H1 (cell line): ENCODE data around the gene ADTRP. TPM values are rescaled to one million over a fixed set of nuclear protein-coding genes. Genes with fewer than 3 reads are reported as not detected.
A peak's percentile ranks its signal among the peaks of the same experiment; 100 is the strongest.

Experiments used
- CTCF ChIA-PET: fragments of 300-600 bp; sonication (Branson Sonifier 250); formaldehyde crosslinking; loops from one replicate; lab custom pipeline; 2021; ENCODE audit not compliant: partially characterized antibody; lab: Charles Lee
- POLR2A ChIA-PET: fragments of 300-600 bp; sonication (Branson Sonifier 250); formaldehyde crosslinking; loops from one replicate; lab custom pipeline; 2021; ENCODE audit warnings: inconsistent platforms; ENCODE audit not compliant: partially characterized antibody; lab: Charles Lee
- DNase-seq, 2 experiments: peaks; one replicate each; pipeline versions ENCODE4 v3.0.0 to v3.0.0-alpha.2; 2010 to 2022; ENCODE audit warnings: low spot score in 2 of 2, low read depth in 1 of 2, mixed read lengths in 1 of 2
- FAIRE-seq: peaks from 2 replicates; lab custom pipeline; 2011; peaks lifted over from hg19 to GRCh38; lab: Jason Lieb, UNC
- H2AFZ ChIP-seq: 2 replicates; pipeline ENCODE4 v1.8.1; 2012; ENCODE audit warnings: low read length, inconsistent platforms
- H2AK5ac ChIP-seq: 2 replicates; pipeline ENCODE4 v1.6.1; 2013; ENCODE audit warnings: low read depth, low read length
- H2BK120ac ChIP-seq: replicated peaks from 2 replicates; pipeline ENCODE3; 2013; ENCODE audit warnings: low read depth, low read length, inconsistent platforms
- H2BK12ac ChIP-seq: 2 replicates; pipeline ENCODE4 v1.6.1; 2013; ENCODE audit warnings: low read depth, low read length
- H2BK15ac ChIP-seq: 2 replicates; pipeline ENCODE4 v1.6.1; 2013; ENCODE audit warnings: low read length
- H2BK20ac ChIP-seq: 2 replicates; pipeline ENCODE4 v1.6.1; 2013; ENCODE audit warnings: low read length
- H2BK5ac ChIP-seq: 2 replicates; pipeline ENCODE4 v1.6.1; 2013; ENCODE audit warnings: low read depth, low read length
- H3K14ac ChIP-seq: 2 replicates; pipeline ENCODE4 v1.6.1; 2013; ENCODE audit warnings: inconsistent platforms; ENCODE audit not compliant: insufficient read length
- H3K18ac ChIP-seq: 2 replicates; pipeline ENCODE4 v1.6.1; 2013; ENCODE audit warnings: low read length; ENCODE audit errors: extremely low read depth
- H3K23ac ChIP-seq: 2 replicates; pipeline ENCODE4 v1.6.1; 2013; ENCODE audit warnings: inconsistent platforms; ENCODE audit not compliant: insufficient read length
- H3K23me2 ChIP-seq: 2 replicates; pipeline ENCODE4 v1.6.1; 2013; ENCODE audit warnings: low read depth, low read length
- H3K27ac ChIP-seq: 2 replicates; pipeline ENCODE4 v1.6.1; 2011; ENCODE audit warnings: low read depth, low read length, inconsistent platforms
- H3K27me3 ChIP-seq, 4 experiments: replicated peaks in 1 of 4; 1 replicate in 1 of 4; 2 replicates in 3 of 4; pipeline versions ENCODE4 v1.6.1 to v1.8.1; 2011 to 2013; ENCODE audit warnings: low read length in 3 of 4, mild to moderate bottlenecking in 3 of 4, inconsistent platforms in 2 of 4, mixed read lengths in 2 of 4, moderate library complexity in 1 of 4; ENCODE audit not compliant: control insufficient read depth in 3 of 4, insufficient read depth in 3 of 4; ENCODE audit errors: extremely low read depth in 1 of 4
- H3K36me3 ChIP-seq, 4 experiments: 2 replicates each; pipeline versions ENCODE4 v1.6.1 to v1.8.1; 2011 to 2013; ENCODE audit warnings: mild to moderate bottlenecking in 4 of 4, low read length in 3 of 4, moderate library complexity in 2 of 4, control low read depth in 1 of 4, inconsistent platforms in 1 of 4; ENCODE audit not compliant: insufficient read depth in 4 of 4, control insufficient read depth in 2 of 4
- H3K4ac ChIP-seq: replicated peaks from 2 replicates; pipeline ENCODE3; 2013; ENCODE audit warnings: low read length, low read depth, mixed read lengths, inconsistent platforms; ENCODE audit not compliant: insufficient read length
- H3K4me1 ChIP-seq, 4 experiments: replicated peaks in 1 of 4; 1 replicate in 1 of 4; 2 replicates in 3 of 4; pipeline versions ENCODE4 v1.6.1 to v1.8.1; 2011 to 2013; ENCODE audit warnings: low read length in 3 of 4, inconsistent platforms in 2 of 4, mixed read lengths in 1 of 4; ENCODE audit not compliant: insufficient read depth in 4 of 4, control insufficient read depth in 3 of 4
- H3K4me2 ChIP-seq, 2 experiments: 2 replicates each; pipeline versions ENCODE4 v1.6.1 to v1.8.1; 2011 to 2013; ENCODE audit warnings: low read depth in 2 of 2, low read length in 2 of 2, control low read depth in 1 of 2, inconsistent platforms in 1 of 2, mild to moderate bottlenecking in 1 of 2; ENCODE audit not compliant: insufficient read depth in 1 of 2
- H3K4me3 ChIP-seq, 4 experiments: fragments of 200-600, 300-600 bp in 1 of 4; sonication (generic), shearing (Covaris generic), sonication (Bioruptor Twin) in 1 of 4; 2 replicates each; pipeline versions ENCODE4 v1.5.1 to v1.8.1; 2011 to 2016; ENCODE audit warnings: low read length in 4 of 4, low read depth in 3 of 4, control low read depth in 2 of 4, inconsistent platforms in 2 of 4, mild to moderate bottlenecking in 2 of 4, mixed read lengths in 1 of 4, moderate library complexity in 1 of 4; ENCODE audit not compliant: insufficient read depth in 2 of 4; ENCODE audit errors: extremely low read depth in 1 of 4
- H3K56ac ChIP-seq: replicated peaks from 2 replicates; pipeline ENCODE3; 2013; ENCODE audit warnings: low read depth, mild to moderate bottlenecking, mixed read lengths, low read length, inconsistent platforms; ENCODE audit not compliant: insufficient read length
- H3K79me1 ChIP-seq: 2 replicates; pipeline ENCODE4 v1.6.1; 2013; ENCODE audit warnings: low read depth, low read length, control low read depth
- H3K79me2 ChIP-seq, 2 experiments: 2 replicates each; pipeline versions ENCODE4 v1.6.1 to v1.8.1; 2012 to 2013; ENCODE audit warnings: low read length in 2 of 2, mild to moderate bottlenecking in 2 of 2, inconsistent platforms in 1 of 2; ENCODE audit not compliant: insufficient read depth in 2 of 2, control insufficient read depth in 1 of 2
- H3K9ac ChIP-seq, 4 experiments: replicated peaks in 1 of 4; 1 replicate in 1 of 4; 2 replicates in 3 of 4; pipeline versions ENCODE4 v1.6.1 to v1.8.1; 2011 to 2013; ENCODE audit warnings: low read depth in 3 of 4, low read length in 3 of 4, control low read depth in 2 of 4, mild to moderate bottlenecking in 2 of 4, moderate library complexity in 2 of 4, inconsistent platforms in 1 of 4; ENCODE audit errors: extremely low read depth in 1 of 4
- H3K9me3 ChIP-seq, 2 experiments: 2 replicates each; pipeline versions ENCODE4 v1.6.1 to v1.8.1; 2012 to 2013; ENCODE audit warnings: mild to moderate bottlenecking in 2 of 2, moderate library complexity in 2 of 2, control low read depth in 1 of 2, inconsistent platforms in 1 of 2, low read depth in 1 of 2, low read length in 1 of 2, mixed read lengths in 1 of 2; ENCODE audit not compliant: insufficient read depth in 2 of 2
- H4K20me1 ChIP-seq, 2 experiments: replicated peaks in 1 of 2; 2 replicates each; pipeline versions ENCODE3 to v1.8.1; 2011 to 2013; ENCODE audit warnings: inconsistent platforms in 2 of 2, low read length in 2 of 2, mild to moderate bottlenecking in 1 of 2; ENCODE audit not compliant: insufficient read depth in 2 of 2, control insufficient read depth in 1 of 2
- H4K5ac ChIP-seq: 2 replicates; pipeline ENCODE4 v1.6.1; 2013; ENCODE audit warnings: low read length, low read depth, mixed read lengths, inconsistent platforms; ENCODE audit not compliant: insufficient read length
- H4K8ac ChIP-seq: 2 replicates; pipeline ENCODE4 v1.8.0; 2013; ENCODE audit warnings: mild to moderate bottlenecking, moderate library complexity, low read length, inconsistent platforms; ENCODE audit not compliant: insufficient read depth; ENCODE audit errors: extremely low read depth
- H4K91ac ChIP-seq: replicated peaks from 2 replicates; pipeline ENCODE3; 2013; ENCODE audit warnings: low read length, mixed read lengths, inconsistent platforms; ENCODE audit not compliant: insufficient read length
- ATF2 ChIP-seq: IDR thresholded peaks from 2 replicates; pipeline ENCODE4 v1.6.1; 2012; ENCODE audit warnings: low read length, inconsistent platforms
- CBX8 ChIP-seq: fragments of 300-800, 300-1000 bp; sonication (generic); IDR thresholded peaks from 2 replicates; pipeline ENCODE4 v1.7.1; 2016; ENCODE audit warnings: low read depth, low read length, borderline replicate concordance
- JUN ChIP-seq: IDR thresholded peaks from 2 replicates; pipeline ENCODE4 v1.6.1; 2011; ENCODE audit warnings: low read depth, mild to moderate bottlenecking, improper control_type of control experiment, low read length
- WGBS, 2 experiments: shearing (Covaris generic) in 1 of 2; methylation state at CpG; one replicate each; pipeline versions ENCODE4 v1.1.6 to v1.1.7; 2013 to 2015; ENCODE audit warnings: low lambda C conversion rate in 2 of 2, mixed read lengths in 2 of 2, inconsistent platforms in 1 of 2, low coverage in 1 of 2, missing lambda C conversion rate in 1 of 2; ENCODE audit not compliant: insufficient replicate concordance in 2 of 2, insufficient coverage in 1 of 2, insufficient read length in 1 of 2; ENCODE audit errors: extremely low coverage in 1 of 2, missing lambda C conversion rate in 1 of 2; 5-methylcytosine and 5-hydroxymethylcytosine counted together
- polyA plus RNA-seq, 7 experiments: library from polyadenylated mRNA; depleted of rRNA in 3 of 7; stranded (reverse) in 5 of 7; unstranded in 2 of 7; fragments of >200 nt in 5 of 7; fragments of 200-250 nt in 2 of 7; gene quantifications; 1 replicate in 5 of 7; 2 replicates in 1 of 7; 4 replicates in 1 of 7; pipeline versions ENCODE4 v1.2.1 to v1.2.3, GENCODE V29; 2011 to 2013; ENCODE audit warnings: missing spikeins in 2 of 7, mixed read lengths in 2 of 7
- total RNA-seq: library from RNA; stranded (reverse); fragmentation: NEBNext Ultra II Directional; extraction: Animal tissue kit (Norgen Biotek cat#: 25700); gene quantifications from 2 replicates; pipeline ENCODE4 v1.2.1, GENCODE V29; 2021
- TF ChIP-seq, protein P1 (sequence below), 3 experiments: IDR thresholded peaks; 1 replicate in 2 of 3; 2 replicates in 1 of 3; pipeline versions ENCODE4 v1.5.1 to v1.6.1; 2011; ENCODE audit warnings: low read length in 3 of 3, mild to moderate bottlenecking in 3 of 3, inconsistent platforms in 2 of 3, low read depth in 1 of 3, moderate library complexity in 1 of 3; ENCODE audit not compliant: insufficient read depth in 1 of 3; ENCODE audit errors: control extremely low read depth in 1 of 3

The ADTRP gene
- total and polyA plus RNA-seq, 2 of the 8 experiments (the other 6 are each of a cell fraction or from before 2014, with no cell fraction given), result 0.08 to 0.45 TPM

DNA sequence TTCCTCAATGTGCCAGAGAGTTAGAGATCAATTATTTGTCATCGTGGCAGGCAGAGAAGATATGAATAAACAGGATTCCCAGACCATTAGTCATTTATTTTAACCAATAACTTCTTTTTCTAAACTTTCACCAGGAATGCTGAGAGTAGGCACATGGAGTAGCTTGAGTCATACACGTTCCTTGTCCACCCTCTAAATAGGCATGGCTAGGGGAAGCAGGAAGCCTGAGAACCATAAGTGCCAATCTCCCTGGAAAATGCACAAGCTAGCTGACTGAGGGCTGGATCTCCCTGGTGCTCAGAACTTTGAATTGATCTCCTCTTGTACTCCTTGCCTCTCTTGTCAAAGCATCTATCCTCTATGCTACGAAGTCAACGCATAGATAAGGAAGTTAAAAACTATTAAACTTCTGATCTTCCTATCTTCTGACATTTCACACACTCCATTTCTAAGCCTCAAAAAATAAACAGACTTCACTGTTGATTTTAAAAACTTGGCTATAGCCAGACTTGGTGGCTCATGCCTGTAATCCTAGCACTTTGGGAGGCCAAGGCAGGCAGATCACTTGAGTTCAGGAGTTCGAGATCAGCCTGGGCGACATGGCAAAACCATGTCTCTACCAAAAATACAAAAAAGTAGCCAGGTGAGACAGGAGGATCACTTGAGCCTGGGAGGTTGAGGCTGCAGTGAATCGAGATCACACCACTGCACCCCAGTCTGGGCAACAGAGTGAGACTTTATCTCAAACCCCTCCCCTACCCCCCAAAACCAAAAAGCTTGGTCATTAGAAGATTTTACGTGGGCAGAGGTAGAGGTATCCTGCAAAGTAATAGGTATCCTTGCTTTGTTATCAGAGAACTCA lies 11.8 kb downstream of the ADTRP start:
- Histone ChIP-seq H3K4me1 (peaks cover 0 to 12% (median 7%) of the 10 kb centered on the region in 4 experiments), H2BK5ac (no peak overlapping the region), H4K20me1 (no peaks in the 10 kb centered on the region), H3K9me3 (no peaks in the 10 kb centered on the region), H2AK5ac (no peak overlapping the region), H4K5ac (no peak overlapping the region), H4K8ac (no peak overlapping the region), H3K56ac (no peak overlapping the region), H3K14ac (no peak overlapping the region), H3K4me2 (no peak overlapping the region), H2BK15ac (no peak overlapping the region), H3K4me3 (no peak overlapping the region), H3K79me1 (no peaks in the 10 kb centered on the region), H2BK12ac (no peak overlapping the region), H3K36me3 (no peaks in the 10 kb centered on the region), H3K4ac (no peak overlapping the region), H3K18ac (no peak overlapping the region), H3K9ac (no peak overlapping the region; a peak in 1 of 7 replicates), H3K79me2 (no peaks in the 10 kb centered on the region), H3K27me3 (no peaks in the 10 kb centered on the region), H3K23ac (no peak overlapping the region), H2AFZ (no peak overlapping the region), H4K91ac (no peak overlapping the region), H2BK20ac (peak overlapping the region; percentile 26; the same call in 1 of the 2 replicates), H2BK120ac (no peak overlapping the region), H3K23me2 (no peaks in the 10 kb centered on the region), H3K27ac (no peak overlapping the region)
- WGBS, 2 experiments, result 80% methylated on average over 8 of the region's 8 CpGs; no CpG with 5 or more reads in 1 of the 2 experiments
- POLR2A ChIA-PET, result no interaction called here
- TF ChIP-seq ATF2 (no peak), CBX8 (no peak), JUN (no peak)
- TF ChIP-seq, protein P1, sequence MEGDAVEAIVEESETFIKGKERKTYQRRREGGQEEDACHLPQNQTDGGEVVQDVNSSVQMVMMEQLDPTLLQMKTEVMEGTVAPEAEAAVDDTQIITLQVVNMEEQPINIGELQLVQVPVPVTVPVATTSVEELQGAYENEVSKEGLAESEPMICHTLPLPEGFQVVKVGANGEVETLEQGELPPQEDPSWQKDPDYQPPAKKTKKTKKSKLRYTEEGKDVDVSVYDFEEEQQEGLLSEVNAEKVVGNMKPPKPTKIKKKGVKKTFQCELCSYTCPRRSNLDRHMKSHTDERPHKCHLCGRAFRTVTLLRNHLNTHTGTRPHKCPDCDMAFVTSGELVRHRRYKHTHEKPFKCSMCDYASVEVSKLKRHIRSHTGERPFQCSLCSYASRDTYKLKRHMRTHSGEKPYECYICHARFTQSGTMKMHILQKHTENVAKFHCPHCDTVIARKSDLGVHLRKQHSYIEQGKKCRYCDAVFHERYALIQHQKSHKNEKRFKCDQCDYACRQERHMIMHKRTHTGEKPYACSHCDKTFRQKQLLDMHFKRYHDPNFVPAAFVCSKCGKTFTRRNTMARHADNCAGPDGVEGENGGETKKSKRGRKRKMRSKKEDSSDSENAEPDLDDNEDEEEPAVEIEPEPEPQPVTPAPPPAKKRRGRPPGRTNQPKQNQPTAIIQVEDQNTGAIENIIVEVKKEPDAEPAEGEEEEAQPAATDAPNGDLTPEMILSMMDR (IDR thresholded peaks at IDR 0.05; ENCODE audit: control extremely low read depth in 1 of 3, insufficient read depth in 1 of 3, low read depth in 1 of 3, low read length in 3 of 3), result no peak
- DNase-seq (no peak), FAIRE-seq (no peak)
- CTCF ChIA-PET, result no interaction called here
